Measurements from ENCODE around the gene SEL1L3. TPM values are rescaled to one million over a fixed set of nuclear protein-coding genes. Genes with fewer than 3 reads are reported as not detected.

The SEL1L3 gene
- total and polyA plus RNA-seq, 2 donors (not counting 1 experiment from before 2014, with no cell fraction given): 13.2 to 56.3 TPM

DNA sequence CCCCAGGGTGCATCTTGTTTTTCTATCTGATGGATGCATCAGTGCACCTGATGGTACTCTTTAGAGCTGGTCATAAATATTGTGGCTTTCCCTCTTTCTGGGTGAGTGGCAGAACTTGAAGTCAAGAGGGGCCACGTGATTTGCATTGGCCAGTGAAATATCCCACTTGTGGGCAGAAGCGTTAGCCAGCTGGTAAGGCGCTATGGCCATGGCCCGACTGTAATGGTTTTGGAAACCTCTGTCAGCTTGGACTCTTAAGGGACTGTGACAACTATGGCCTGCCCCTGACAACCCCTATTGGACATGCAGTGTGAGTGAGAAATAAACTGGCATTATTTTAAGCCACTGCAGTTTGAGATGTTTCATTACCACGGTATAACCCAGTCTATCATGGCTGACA lies 72.8 kb downstream of the SEL1L3 start:
- no peak for DNase-seq (ENCODE audit: low read depth in 2 of 2)
- H3K4me1 ChIP-seq (ENCODE audit: control insufficient read depth, extremely low read depth, insufficient read depth, low read length): no peaks in the 10 kb centered on the region
- no peaks in the 10 kb centered on the region for H3K27me3 ChIP-seq (ENCODE audit: control insufficient read depth, insufficient read depth, low read length)
- no peaks in the 10 kb centered on the region for H4K20me1 ChIP-seq (ENCODE audit: control insufficient read depth, extremely low read depth, insufficient read depth, low read length)
- no peak overlapping the region for H3K9ac ChIP-seq (ENCODE audit: insufficient read depth, low read length)
- H3K27ac ChIP-seq (ENCODE audit: insufficient read depth, low read length): no peak overlapping the region
- no peak for TF ChIP-seq EZH2 (IDR thresholded peaks at IDR 0.05; ENCODE audit: low read length, missing control alignments)
- TF ChIP-seq, protein P1, sequence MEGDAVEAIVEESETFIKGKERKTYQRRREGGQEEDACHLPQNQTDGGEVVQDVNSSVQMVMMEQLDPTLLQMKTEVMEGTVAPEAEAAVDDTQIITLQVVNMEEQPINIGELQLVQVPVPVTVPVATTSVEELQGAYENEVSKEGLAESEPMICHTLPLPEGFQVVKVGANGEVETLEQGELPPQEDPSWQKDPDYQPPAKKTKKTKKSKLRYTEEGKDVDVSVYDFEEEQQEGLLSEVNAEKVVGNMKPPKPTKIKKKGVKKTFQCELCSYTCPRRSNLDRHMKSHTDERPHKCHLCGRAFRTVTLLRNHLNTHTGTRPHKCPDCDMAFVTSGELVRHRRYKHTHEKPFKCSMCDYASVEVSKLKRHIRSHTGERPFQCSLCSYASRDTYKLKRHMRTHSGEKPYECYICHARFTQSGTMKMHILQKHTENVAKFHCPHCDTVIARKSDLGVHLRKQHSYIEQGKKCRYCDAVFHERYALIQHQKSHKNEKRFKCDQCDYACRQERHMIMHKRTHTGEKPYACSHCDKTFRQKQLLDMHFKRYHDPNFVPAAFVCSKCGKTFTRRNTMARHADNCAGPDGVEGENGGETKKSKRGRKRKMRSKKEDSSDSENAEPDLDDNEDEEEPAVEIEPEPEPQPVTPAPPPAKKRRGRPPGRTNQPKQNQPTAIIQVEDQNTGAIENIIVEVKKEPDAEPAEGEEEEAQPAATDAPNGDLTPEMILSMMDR (conservative IDR thresholded peaks at IDR 0.05 in 1 of 2, IDR thresholded peaks at IDR 0.05 in 1 of 2; ENCODE audit: low read depth in 1 of 2, low read length in 2 of 2): no peak
- no peak overlapping the region for H3K4me2 ChIP-seq (ENCODE audit: extremely low read depth, insufficient read depth, low read length)
- H3K4me3 ChIP-seq (replicated peaks in 1 of 4; ENCODE audit: control extremely low read depth in 1 of 4, insufficient read depth in 1 of 4, low read depth in 3 of 4, low read length in 4 of 4): no peak overlapping the region
- H2AFZ ChIP-seq (ENCODE audit: low read length): no peak overlapping the region
- no peaks in the 10 kb centered on the region for H3K79me2 ChIP-seq (ENCODE audit: control insufficient read depth, insufficient read depth, low read length)
- no peaks in the 10 kb centered on the region for H3K36me3 ChIP-seq (ENCODE audit: control insufficient read depth, insufficient read depth, low read length)
- H3K9me3 ChIP-seq (ENCODE audit: control insufficient read depth, insufficient read depth, low read depth, low read length): no peaks in the 10 kb centered on the region

DNA sequence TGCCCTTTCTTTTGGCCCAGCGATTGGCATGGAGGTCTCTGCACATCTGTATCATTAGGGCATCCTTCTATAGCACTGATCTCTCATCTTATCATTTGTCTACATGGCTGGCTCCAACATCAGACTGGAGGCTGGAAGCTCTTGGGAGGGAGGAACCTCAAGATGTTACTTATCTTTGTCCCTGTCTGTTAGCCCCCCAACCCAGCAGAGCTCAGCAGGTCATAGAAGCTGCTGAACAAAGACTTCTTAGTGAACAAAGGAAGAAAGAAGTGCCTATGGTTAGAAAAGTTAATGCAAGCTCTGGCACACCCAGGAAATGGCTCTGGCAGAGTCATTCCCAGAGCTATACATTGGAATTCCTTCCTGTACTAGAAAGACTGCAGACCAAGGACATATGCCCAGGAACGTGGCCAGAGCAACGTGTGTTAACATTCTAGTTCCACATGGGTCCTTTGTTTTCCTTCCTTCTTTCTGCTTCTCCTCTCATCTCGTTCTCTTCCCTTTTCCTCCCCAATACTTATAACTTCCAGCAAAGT lies 74.0 kb downstream of the SEL1L3 start:
- no peak for DNase-seq (ENCODE audit: low read depth in 2 of 2)
- H3K4me1 ChIP-seq (ENCODE audit: control insufficient read depth, extremely low read depth, insufficient read depth, low read length): no peaks in the 10 kb centered on the region
- H3K27ac ChIP-seq (ENCODE audit: insufficient read depth, low read length): no peak overlapping the region
- no peak overlapping the region for H2AFZ ChIP-seq (ENCODE audit: low read length)
- H3K4me2 ChIP-seq (ENCODE audit: extremely low read depth, insufficient read depth, low read length): no peak overlapping the region
- no peaks in the 10 kb centered on the region for H3K79me2 ChIP-seq (ENCODE audit: control insufficient read depth, insufficient read depth, low read length)
- H3K4me3 ChIP-seq (replicated peaks in 1 of 4; ENCODE audit: control extremely low read depth in 1 of 4, insufficient read depth in 1 of 4, low read depth in 3 of 4, low read length in 4 of 4): no peak overlapping the region
- TF ChIP-seq, protein P1 (conservative IDR thresholded peaks at IDR 0.05 in 1 of 2, IDR thresholded peaks at IDR 0.05 in 1 of 2; ENCODE audit: low read depth in 1 of 2, low read length in 2 of 2): no peak
- no peaks in the 10 kb centered on the region for H3K27me3 ChIP-seq (ENCODE audit: control insufficient read depth, insufficient read depth, low read length)
- no peaks in the 10 kb centered on the region for H3K9me3 ChIP-seq (ENCODE audit: control insufficient read depth, insufficient read depth, low read depth, low read length)
- no peaks in the 10 kb centered on the region for H3K36me3 ChIP-seq (ENCODE audit: control insufficient read depth, insufficient read depth, low read length)
- H4K20me1 ChIP-seq (ENCODE audit: control insufficient read depth, extremely low read depth, insufficient read depth, low read length): no peaks in the 10 kb centered on the region
- no peak overlapping the region for H3K9ac ChIP-seq (ENCODE audit: insufficient read depth, low read length)

DNA sequence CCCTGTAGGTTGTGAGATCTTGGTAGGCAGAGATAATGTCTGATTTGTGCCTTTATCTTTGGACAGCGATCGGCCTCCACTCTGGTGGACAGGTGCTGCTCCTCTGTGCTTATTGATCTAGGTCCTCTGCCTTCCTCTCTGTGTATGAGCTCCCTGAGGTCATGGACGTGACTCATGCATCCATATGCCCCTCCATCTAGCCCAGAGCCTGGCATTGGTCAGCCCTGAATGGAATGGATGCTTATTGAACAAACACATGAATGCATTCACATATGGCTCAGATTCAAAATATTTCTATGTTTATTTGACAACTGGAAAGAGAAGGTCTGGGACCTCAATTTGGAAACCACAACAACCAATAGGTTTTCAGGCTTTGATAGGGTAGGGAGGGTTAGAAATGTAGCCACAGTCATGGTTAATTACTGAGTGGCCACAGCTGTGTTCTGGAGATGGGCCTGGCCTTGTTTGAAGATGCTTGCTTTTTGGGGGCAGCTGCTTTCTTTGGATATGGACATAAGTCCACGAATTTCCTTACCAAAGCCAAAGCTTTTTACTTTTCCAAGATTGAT lies 76.2 kb downstream of the SEL1L3 start:
- Histone ChIP-seq H3K9ac (ENCODE audit: insufficient read depth, low read length) (no peak overlapping the region), H3K27ac (ENCODE audit: insufficient read depth, low read length) (no peak overlapping the region), H3K36me3 (ENCODE audit: control insufficient read depth, insufficient read depth, low read length) (no peaks in the 10 kb centered on the region), H3K4me3 (replicated peaks in 1 of 4; ENCODE audit: control extremely low read depth in 1 of 4, insufficient read depth in 1 of 4, low read depth in 3 of 4, low read length in 4 of 4) (no peak overlapping the region), H3K4me2 (ENCODE audit: extremely low read depth, insufficient read depth, low read length) (no peak overlapping the region), H3K27me3 (ENCODE audit: control insufficient read depth, insufficient read depth, low read length) (no peaks in the 10 kb centered on the region), H3K79me2 (ENCODE audit: control insufficient read depth, insufficient read depth, low read length) (no peaks in the 10 kb centered on the region), H3K4me1 (ENCODE audit: control insufficient read depth, extremely low read depth, insufficient read depth, low read length) (no peaks in the 10 kb centered on the region), H3K9me3 (ENCODE audit: control insufficient read depth, insufficient read depth, low read depth, low read length) (no peaks in the 10 kb centered on the region), H4K20me1 (ENCODE audit: control insufficient read depth, extremely low read depth, insufficient read depth, low read length) (no peaks in the 10 kb centered on the region), H2AFZ (ENCODE audit: low read length) (no peak overlapping the region)
- TF ChIP-seq, protein P1 (conservative IDR thresholded peaks at IDR 0.05 in 1 of 2, IDR thresholded peaks at IDR 0.05 in 1 of 2; ENCODE audit: low read depth in 1 of 2, low read length in 2 of 2): no peak
- no peak for TF ChIP-seq EZH2 (IDR thresholded peaks at IDR 0.05; ENCODE audit: low read length, missing control alignments)
- peak in 1 of 2 donors; percentile 47 for DNase-seq (ENCODE audit: low read depth in 2 of 2)
